Frontal cortex (tissue), 4 donors: Measurements from ENCODE around the gene SOX21. TPM values are rescaled to one million over a fixed set of nuclear protein-coding genes. Genes with fewer than 3 reads are reported as not detected.
A peak's percentile ranks its signal among the peaks of the same experiment; 100 is the strongest.
"Not testable (repeated sequence)": the region's sequence is repeated elsewhere in the genome, so short reads cannot be mapped to it uniquely, and the experiment has no call there.

Experiments
- DNase-seq, 2 donors: peaks; one replicate each; pipeline ENCODE4 v3.0.0; 2012; ENCODE audit warnings: low spot score in 2 of 2
- FAIRE-seq: peaks from 2 replicates; lab custom pipeline; 2012; peaks lifted over from hg19 to GRCh38; lab: Jason Lieb, UNC
- total RNA-seq: library from RNA; depleted of rRNA; stranded (reverse); fragments of >200 nt; gene quantifications from one replicate; pipeline ENCODE4 v1.2.3, GENCODE V29; 2014
- donor health status: control.
- donor health status: control.
- donor health status: control.

SOX21 gene
- 2.4 TPM for total RNA-seq

DNA sequence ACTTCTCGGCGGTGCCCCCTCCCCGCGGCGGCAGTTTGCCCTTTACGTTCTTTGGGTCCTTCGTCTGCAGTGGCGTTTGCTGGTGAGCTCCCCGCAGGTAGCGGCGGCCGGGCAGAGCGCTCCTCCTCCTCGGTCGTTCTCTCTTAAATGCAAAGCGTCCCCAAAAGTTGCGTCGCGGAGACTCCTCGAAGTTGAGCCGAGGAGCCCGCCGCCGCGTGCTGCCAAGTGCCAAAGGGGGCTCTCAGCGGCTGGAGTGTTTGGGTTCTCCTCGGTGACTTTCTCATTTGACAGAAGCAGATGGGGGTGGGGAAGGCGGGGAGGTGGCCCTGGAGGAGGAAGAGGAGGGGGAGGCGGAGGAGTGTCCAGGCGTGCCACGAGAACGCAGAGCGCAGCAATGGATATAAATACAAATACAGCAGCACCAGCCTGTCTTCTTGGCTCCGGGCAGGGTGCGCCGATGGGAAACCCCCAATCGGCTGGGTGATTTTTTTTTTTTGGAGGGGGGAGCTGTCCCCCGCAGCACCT, at the start of gene SOX21:
TSS of gene SOX21 (minus strand) at position 259 of the 525 bp plus-strand sequence. CDS start 496 bp downstream, outside the sequence.
- DNase-seq (no peak), FAIRE-seq (no peak)

DNA sequence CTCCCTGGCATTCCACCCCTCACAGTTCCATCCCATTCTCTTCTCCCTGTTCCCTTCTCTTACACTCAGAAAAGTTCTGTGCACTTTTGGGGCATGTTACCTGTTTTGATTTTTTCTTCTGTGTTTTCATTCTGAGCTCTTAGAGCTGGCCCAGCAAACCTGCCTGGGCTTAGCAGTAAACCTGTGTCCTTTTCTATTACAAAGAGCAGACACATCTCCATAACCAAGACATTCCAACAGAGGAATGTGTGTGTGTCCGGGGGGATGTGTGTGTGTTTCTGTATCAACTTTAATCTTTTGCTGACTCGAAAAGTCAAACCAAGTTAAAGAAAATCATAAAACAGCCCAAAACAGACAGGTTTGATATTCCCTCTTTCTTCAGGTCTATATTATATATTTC, 49.1 kb upstream of the SOX21 start:
- FAIRE-seq (no peak), DNase-seq (no peak)

- FAIRE-seq (no peak), DNase-seq (no peak)
Measured at GRCh38 chr13:94759120-94759728, 46.9 kb upstream of the SOX21 start.

DNA sequence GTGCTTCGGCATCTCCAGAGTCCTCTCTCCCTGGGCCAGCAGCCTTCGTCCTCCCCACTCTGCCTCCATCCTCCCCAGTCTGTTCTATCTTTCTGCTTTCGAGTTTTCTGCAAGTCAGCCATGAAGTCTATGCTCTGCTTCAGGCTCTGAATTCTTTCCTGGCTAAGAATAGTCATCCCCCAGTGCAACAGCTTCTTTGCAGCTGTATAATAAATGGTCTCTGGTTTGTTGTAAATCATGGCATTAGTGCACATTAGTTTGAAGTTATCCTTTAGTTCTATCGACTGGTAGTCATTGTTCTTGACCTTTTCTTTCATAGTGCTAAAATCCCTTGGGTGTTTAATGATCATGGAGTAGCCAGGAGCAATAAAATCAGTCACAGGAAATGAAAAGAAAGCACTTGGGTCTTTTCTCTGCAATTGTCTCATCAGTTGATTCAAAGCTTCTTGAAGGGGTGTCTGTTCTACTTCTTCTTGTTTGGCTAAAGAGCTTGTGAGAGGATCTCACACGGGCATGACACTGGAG, 46.2 kb upstream of the SOX21 start:
- FAIRE-seq (no peak), DNase-seq (no peak)

DNA sequence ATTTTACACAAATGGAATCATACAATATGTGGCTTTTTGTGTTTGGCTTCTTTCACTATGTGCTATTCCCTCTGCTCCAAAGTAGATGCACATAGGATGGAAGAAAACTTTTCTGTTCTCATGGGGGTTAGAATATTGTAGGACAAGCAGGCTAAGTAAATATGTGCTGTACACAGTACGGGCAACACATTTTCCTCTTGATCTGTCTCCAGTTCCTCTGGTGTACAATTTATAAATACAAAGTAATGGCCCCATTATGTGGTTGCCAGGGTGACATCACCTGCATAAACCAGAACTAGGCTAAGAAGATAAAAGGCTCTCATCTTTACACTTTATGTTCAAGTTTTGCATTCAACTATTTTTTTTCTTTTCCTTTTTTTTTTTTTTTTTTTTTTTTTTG, 41.0 kb upstream of the SOX21 start:
- FAIRE-seq (no peak), DNase-seq (no peak)

GRCh38 chr13:94749162-94749561, 36.8 kb upstream of the SOX21 start:
- FAIRE-seq, result no peak

GRCh38 chr13:94739235-94739634, 26.9 kb upstream of the SOX21 start:
- no peak for FAIRE-seq
- DNase-seq, result no peak

More at GRCh38 chr13:94749162-94749561, 36.8 kb upstream of the SOX21 start:
- DNase-seq, result no peak

DNA sequence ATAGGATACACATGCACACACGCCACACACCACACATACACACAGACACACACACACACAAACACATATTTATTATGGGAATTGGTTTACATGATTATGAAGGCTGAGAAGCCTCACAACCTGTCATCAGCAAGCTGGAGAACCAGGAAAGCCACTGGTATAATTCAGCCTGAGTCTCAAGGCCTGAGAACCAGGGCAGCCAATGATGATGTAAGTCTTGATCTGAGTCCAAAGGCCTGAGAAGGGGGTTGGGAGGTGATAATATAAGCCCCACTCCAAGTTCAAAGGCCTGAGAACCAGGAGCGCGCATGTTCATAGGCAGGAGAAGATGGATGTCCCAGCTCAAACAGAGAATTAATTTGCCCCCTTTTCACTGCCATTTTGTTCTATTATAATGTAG, 18.7 kb upstream of the SOX21 start:
- FAIRE-seq (no peak), DNase-seq (no peak)

DNA sequence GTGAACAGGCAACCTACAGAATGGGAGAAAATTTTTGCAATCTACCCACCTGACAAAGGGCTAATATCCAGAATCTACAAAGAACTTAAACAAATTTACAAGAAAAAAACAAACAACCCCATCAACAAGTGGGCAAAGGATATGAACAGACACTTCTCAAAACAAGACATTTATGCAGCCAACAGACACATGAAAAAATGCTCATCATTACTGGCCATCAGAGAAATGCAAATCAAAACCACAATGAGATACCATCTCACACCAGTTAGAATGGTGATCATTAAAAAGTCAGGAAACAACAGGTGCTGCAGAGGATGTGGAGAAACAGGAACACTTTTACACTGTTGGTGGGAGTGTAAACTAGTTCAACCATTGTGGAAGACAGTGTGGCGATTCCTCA, 17.6 kb upstream of the SOX21 start:
- FAIRE-seq, result not testable (repeated sequence)

GRCh38 chr13:94726425-94726824, 14.1 kb upstream of the SOX21 start:
- FAIRE-seq, result no peak
- DNase-seq, result no peak

More for the DNA sequence above, 17.6 kb upstream of the SOX21 start:
- not testable (repeated sequence) for DNase-seq

DNA sequence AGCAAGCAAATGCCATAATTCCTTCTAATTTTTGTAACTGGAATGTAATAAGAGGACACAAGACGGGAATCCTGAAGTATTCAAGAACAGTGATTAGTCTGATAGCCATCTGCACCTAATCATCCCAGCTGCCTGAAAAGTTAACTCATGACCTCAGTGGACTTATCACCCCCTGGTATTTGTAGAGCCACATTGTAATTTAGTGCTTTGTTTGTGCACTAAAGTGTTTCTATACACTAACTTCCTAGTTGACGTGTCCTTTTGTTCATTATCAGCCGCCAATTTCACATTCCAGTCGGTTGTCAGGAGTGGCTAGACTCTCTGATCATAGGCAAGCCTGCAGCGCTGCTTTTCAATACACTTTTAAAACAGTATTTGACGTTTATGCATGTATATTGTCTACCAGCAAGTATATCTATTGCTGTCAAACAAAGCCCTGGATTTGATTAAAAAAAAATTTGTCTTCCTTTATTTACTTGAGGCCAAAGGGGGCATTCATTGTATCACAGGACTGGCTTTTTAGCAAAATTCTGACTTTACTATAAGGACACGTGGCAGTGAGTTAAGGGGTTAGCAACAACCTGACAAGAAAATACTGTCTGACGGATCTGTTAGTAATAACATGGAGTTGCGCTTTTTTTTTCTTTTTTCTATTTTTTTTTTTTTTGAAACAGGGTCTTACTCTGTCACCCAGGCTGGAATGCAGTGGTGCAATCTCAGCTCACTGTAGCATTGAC, 10.4 kb upstream of the SOX21 start:
- no peak for FAIRE-seq

GRCh38 chr13:94718697-94719096, 6.4 kb upstream of the SOX21 start:
- not testable (repeated sequence) for FAIRE-seq, DNase-seq

More for the DNA sequence above, 10.4 kb upstream of the SOX21 start:
- no peak for DNase-seq

GRCh38 chr13:94717916-94718315, 5.6 kb upstream of the SOX21 start:
- DNase-seq, result no peak
- no peak for FAIRE-seq

- FAIRE-seq (no peak), DNase-seq (no peak)
Measured at GRCh38 chr13:94716016-94716415, 3.7 kb upstream of the SOX21 start.

GRCh38 chr13:94713561-94714182, 1.3 kb upstream of the SOX21 start:
- FAIRE-seq (no peak), DNase-seq (no peak)

DNA sequence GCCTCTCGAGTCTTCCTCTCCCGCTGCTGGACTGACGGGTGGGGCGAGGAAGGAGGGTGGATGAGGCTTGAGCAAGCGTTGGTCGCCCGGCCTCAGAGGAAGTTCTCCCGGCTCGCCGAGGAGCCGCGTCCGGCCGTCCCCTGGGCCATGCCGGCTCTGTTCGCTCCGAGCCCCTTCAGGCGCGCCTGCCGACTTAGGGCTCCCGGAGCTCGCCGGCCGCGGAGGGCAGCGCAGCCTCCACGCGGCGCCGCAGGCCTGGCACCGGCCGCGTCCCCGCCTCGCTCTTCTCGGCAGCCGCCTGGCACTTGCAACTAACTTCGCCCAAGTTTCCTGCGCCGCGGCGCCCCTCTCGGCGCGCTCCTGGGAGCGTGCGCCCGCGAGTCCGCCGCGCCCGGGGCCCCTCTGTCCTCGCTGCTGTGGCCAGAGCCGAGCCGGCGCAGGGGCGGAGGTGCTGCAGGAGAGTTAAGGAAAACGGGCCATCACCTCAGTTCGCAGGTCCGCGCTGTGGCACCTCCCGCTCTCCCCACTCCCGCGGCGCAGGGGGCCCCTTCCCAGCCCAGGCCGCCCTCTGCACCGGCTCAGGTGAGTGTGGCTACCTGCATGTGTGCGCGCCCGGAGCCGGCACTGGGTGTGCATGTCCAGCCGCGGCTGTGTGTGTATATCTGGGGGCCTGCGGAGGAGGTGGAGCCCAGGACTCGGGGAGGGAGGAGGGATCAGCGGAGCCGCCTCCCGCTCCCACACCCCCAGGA, 641 bp upstream of the SOX21 start:
- FAIRE-seq (no peak), DNase-seq (no peak)

GRCh38 chr13:94711561-94712286, 621 bp downstream of the SOX21 start:
- FAIRE-seq (no peak), DNase-seq (peak in 1 of 2 donors; percentile 57)

DNA sequence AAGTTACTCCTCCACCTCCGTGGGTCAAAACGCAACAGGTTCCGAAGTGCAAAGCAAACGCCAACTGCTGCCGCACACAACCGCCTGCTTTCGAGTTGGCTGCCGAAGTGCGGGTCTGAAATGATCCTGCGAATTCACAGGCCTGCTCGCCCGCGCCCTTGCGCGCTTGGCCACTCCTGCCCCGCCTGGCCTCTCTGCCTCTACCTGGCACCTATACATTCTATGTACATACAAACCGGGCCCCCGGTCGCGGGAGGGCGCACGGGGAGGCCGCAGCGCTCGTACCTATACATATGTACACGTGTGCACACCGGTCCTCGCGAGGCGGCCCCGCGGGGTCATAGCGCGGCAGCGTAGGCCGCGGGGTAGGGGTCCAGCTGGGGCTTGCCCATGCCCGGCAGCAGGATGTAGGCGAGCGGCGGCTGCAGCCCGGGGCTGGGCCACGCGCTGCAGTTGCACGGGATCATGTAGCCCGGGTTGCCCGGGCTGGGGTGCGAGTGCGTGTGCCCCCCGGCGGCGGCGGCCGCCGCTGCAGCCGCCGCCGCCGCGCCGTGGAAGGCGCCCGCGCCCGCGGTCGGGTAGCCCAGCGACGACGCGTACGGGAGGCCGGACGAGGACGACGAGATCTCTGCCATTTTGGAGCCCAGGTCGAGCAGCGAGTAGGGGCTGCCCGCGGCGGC, 1.3 kb downstream of the SOX21 start:
- FAIRE-seq (no peak), DNase-seq (peak in 1 of 2 donors; percentile 64)
